DMS 273 (cell line): ENCODE results near the gene PDGFRA.
A peak's percentile ranks its signal among the peaks of the same experiment; 100 is the strongest.

ENCODE experiments used
- DNase-seq: peaks from one replicate; lab custom pipeline; 2025; ENCODE audit not compliant: unreplicated experiment; lab: John Stamatoyannopoulos, UW

PDGFRA gene

GRCh38 chr4:54255881-54256280 lies 26.8 kb downstream of the PDGFRA start:
- no peak for DNase-seq

- no peak for DNase-seq
Observed at GRCh38 chr4:54256491-54257486, 27.7 kb downstream of the PDGFRA start.

- no peak for DNase-seq
Observed at GRCh38 chr4:54265366-54265765, 36.3 kb downstream of the PDGFRA start.

- DNase-seq, result no peak
Observed at GRCh38 chr4:54268151-54268550, 39.1 kb downstream of the PDGFRA start.

- DNase-seq, result no peak
Observed at GRCh38 chr4:54271464-54271863, 42.4 kb downstream of the PDGFRA start.

GRCh38 chr4:54272051-54272450 lies 43.0 kb downstream of the PDGFRA start:
- no peak for DNase-seq

- DNase-seq, result no peak
Observed at GRCh38 chr4:54274264-54274663, 45.2 kb downstream of the PDGFRA start.

GRCh38 chr4:54274795-54275665 lies 45.9 kb downstream of the PDGFRA start:
- DNase-seq, result no peak

GRCh38 chr4:54276641-54277430 lies 47.7 kb downstream of the PDGFRA start:
- DNase-seq, result peak; percentile 11

- no peak for DNase-seq
Observed at GRCh38 chr4:54277691-54278090, 48.6 kb downstream of the PDGFRA start.

GRCh38 chr4:54278216-54278615 lies 49.1 kb downstream of the PDGFRA start:
- DNase-seq, result no peak

- peak; percentile 21 for DNase-seq
Observed at GRCh38 chr4:54281054-54281766, 52.1 kb downstream of the PDGFRA start.

- no peak for DNase-seq
Observed at GRCh38 chr4:54282837-54283236, 53.7 kb downstream of the PDGFRA start.

- no peak for DNase-seq
Observed at GRCh38 chr4:54289316-54289715, 60.2 kb downstream of the PDGFRA start.

- no peak for DNase-seq
Observed at GRCh38 chr4:54290980-54291379, 61.9 kb downstream of the PDGFRA start.

- no peak for DNase-seq
Observed at GRCh38 chr4:54296548-54297203, 67.6 kb downstream of the PDGFRA start.

- peak; percentile 69 for DNase-seq
Observed at GRCh38 chr4:54308110-54308509, 79.0 kb downstream of the PDGFRA start.

GRCh38 chr4:54315561-54316538 lies 86.8 kb downstream of the PDGFRA start:
- DNase-seq, result no peak

- DNase-seq, result no peak
Observed at GRCh38 chr4:54317690-54318089, 88.6 kb downstream of the PDGFRA start.
